ENCODE results near the gene PGK1. TPM values are rescaled to one million over a fixed set of nuclear protein-coding genes. Genes with fewer than 3 reads are reported as not detected.
"Not testable (repeated sequence)": the region's sequence is repeated elsewhere in the genome, so short reads cannot be mapped to it uniquely, and the experiment has no call there.

The PGK1 gene
- total RNA-seq, 2 donors from 2014 or later = 295 to 355 TPM

GRCh38 chrX:78106651-78106986, 2.6 kb downstream of the PGK1 start:
- DNase-seq (no peak), ATAC-seq (no peak)
- intact Hi-C loops (cut with DNase I, micrococcal nuclease) = no loop called here

GRCh38 chrX:78109458-78109857, 5.4 kb downstream of the PGK1 start:
- intact Hi-C loops (cut with DNase I, micrococcal nuclease) = no loop called here
- ATAC-seq (no peak), DNase-seq (no peak)

- peak in 1 of 2 donors; percentile 11 for DNase-seq
- intact Hi-C loops (cut with DNase I, micrococcal nuclease) = no loop called here
- ATAC-seq = no peak
Observed at GRCh38 chrX:78111140-78111931, 7.3 kb downstream of the PGK1 start.

- no peak for ATAC-seq
- intact Hi-C loops (cut with DNase I, micrococcal nuclease) = no loop called here
- DNase-seq = no peak
Observed at GRCh38 chrX:78116365-78116764, 12.3 kb downstream of the PGK1 start.

- no peak for DNase-seq
- intact Hi-C loops (cut with DNase I, micrococcal nuclease) = no loop called here
- no peak for ATAC-seq
Observed at GRCh38 chrX:78116766-78117165, 12.7 kb downstream of the PGK1 start.

GRCh38 chrX:78118628-78119027, 14.6 kb downstream of the PGK1 start:
- no peak for DNase-seq
- intact Hi-C loops (cut with DNase I, micrococcal nuclease) = no loop called here
- no peak for ATAC-seq

GRCh38 chrX:78119521-78120227, 15.6 kb downstream of the PGK1 start:
- ATAC-seq (peak; percentile 60), DNase-seq (no peak)
- intact Hi-C loops (cut with DNase I, micrococcal nuclease) = no loop called here

DNA sequence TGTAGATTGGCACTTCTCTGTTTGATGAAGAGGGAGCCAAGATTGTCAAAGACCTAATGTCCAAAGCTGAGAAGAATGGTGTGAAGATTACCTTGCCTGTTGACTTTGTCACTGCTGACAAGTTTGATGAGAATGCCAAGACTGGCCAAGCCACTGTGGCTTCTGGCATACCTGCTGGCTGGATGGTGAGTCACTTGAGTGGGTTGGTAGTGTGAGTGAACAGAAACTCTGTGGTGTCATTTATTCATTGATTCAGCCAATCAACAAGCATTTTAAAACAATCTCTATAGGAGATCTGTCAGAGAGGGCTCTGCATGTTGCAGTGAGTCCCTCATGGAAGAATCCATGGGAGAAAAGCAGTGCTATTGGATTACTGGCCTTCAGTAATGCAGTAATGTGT, 19.1 kb downstream of the PGK1 start:
- no peak for DNase-seq
- intact Hi-C loops (cut with DNase I, micrococcal nuclease) = no loop called here
- no peak for ATAC-seq

DNA sequence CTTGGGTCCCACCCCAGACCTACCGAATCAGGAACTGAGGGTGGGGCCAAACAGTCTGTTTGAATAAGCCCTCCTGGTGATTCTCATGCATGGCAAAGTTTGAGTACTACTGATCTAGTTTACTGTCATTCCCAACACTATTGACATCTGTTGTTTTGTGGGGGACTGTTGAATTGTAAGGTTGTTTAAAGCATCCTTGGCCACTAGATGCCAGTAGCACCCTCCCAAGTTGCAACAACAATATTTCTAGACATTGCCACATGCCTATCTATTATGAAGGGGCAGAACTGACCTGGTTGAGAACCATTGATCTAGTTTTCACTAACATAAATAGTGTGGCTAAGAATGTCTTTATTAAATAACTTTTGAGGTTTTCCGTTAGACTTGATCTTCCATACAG, 20.3 kb downstream of the PGK1 start:
- no peak for DNase-seq
- intact Hi-C loops (cut with DNase I, micrococcal nuclease) = no loop called here
- no peak for ATAC-seq

DNA sequence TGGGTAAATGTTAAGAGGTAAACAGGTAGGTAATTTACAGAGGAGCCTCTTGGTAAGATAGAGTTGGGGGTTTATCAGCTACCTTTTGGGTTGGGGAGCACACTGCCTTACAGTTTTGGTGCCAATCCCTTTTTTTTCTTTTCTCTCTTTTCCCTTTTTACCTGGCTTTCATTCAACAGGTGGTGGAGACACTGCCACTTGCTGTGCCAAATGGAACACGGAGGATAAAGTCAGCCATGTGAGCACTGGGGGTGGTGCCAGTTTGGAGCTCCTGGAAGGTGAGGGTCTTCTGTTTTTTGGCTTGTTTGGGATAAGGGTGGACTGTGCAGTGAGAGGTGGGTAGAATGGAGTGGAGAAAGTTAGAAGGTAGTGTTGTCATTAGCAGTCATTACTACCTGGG, 21.1 kb downstream of the PGK1 start:
- ATAC-seq (no peak), DNase-seq (no peak)
- intact Hi-C loops (cut with DNase I, micrococcal nuclease) = no loop called here

- intact Hi-C loops (cut with DNase I, micrococcal nuclease); DNase-seq; ATAC-seq: not testable (repeated sequence)
Observed at GRCh38 chrX:78125781-78126180, 21.7 kb downstream of the PGK1 start.

DNA sequence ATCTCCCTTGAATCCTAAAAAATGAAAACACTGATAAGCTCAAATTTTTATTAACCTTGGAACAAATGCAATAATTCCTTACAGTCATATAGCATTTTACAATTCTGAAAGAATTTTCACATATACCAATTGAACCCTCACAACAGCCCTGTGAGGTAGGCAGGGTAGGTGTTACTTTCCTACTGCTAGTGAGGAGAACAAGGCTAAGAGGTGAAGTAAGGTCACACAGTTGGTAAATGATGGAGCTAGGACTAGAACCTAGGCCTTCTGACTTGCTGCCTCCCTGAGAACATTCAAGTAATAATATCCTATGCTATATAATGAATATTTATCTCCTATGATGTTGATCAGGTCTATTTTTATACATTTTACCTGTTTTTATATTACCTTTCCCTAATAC, 25.7 kb downstream of the PGK1 start:
- ATAC-seq (no peak), DNase-seq (no peak)
- intact Hi-C loops (cut with DNase I, micrococcal nuclease) = no loop called here

DNA sequence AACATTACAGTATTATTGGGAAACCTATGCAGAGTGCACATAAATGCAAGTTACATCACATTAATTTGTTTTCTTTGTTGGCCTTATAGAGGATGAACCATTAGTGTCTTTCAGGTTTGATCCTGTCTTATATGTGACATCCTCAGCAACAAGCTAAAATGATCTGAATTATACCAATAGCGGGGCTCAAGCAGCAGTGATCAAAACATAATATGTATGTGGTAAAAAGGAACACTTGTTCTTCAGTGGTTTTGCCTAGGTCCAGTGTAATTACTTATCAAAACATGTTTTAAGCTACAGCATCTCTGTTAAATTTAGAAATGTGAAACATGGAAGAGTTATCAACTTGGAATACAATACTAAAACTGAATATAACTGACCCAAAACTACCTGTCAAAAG, 26.3 kb downstream of the PGK1 start:
- DNase-seq (no peak), ATAC-seq (no peak)
- intact Hi-C loops (cut with DNase I, micrococcal nuclease) = no loop called here

GRCh38 chrX:78131117-78131516, 27.1 kb downstream of the PGK1 start:
- intact Hi-C loops (cut with DNase I, micrococcal nuclease) = no loop called here
- DNase-seq = no peak
- ATAC-seq = no peak

- ATAC-seq = no peak
- no peak for DNase-seq
- intact Hi-C loops (cut with DNase I, micrococcal nuclease) = no loop called here
Observed at GRCh38 chrX:78133238-78133960, 29.4 kb downstream of the PGK1 start.

GRCh38 chrX:78139160-78140123, 35.4 kb downstream of the PGK1 start, which contains the start of gene TAF9B:
Gene TAF9B, minus strand, starts transcription at chrX:78139650. Its CDS starts 39 bp downstream, at chrX:78139611.
- intact Hi-C loops (cut with DNase I, micrococcal nuclease) = no loop called here
- DNase-seq (peak; percentile 84 to 85), ATAC-seq (peak; percentile 98)

DNA sequence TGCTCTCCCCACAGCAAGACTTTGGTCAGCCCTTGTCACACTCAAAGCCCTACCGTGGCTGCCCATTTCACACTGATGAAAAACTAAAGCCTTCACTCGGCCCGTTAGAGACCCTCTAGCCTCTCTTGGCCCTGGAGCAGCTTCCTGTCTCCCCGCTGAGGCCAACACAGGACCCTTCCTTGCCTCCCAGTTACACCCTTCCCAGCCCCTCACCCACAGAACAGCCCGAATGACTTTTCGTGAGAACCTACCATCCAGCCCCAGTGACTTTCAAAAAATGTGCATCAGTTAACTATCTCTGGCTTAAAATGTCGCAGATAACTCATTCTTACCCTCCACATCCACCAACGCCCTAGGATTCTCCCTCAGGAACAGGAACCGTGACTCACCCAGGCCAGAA, 36.2 kb downstream of the PGK1 start:
- DNase-seq (no peak), ATAC-seq (no peak)
- intact Hi-C loops (cut with DNase I, micrococcal nuclease) = no loop called here

DNA sequence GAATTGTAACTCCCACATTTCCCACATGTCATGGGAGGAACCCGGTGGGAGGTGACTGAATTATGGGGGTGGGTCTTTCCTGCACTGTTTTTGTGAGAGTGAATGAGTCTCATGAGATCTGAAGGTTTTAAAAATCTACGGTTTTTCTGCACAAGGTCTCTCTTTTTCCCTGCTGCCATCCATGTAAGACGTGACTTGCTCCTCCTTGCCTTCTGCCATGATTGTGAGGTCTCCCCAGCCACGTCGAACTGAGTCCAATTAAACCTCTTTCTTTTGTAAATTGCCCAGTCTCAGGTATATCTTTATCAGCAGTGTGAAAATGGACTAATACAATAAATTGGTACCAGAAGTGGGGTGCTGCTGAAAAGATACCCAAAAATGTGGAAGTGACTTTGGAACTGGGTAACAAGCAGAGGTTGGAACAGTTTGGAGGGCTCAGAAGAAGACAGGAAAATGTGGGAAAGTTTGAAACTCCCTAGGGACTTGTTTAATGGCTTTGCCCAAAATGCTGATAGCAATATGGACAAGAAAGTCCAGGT, 43.0 kb downstream of the PGK1 start:
- DNase-seq; intact Hi-C loops (cut with DNase I, micrococcal nuclease); ATAC-seq: not testable (repeated sequence)
